Transverse colon (tissue), 4 donors: Measurements from ENCODE around the gene EPHB2.

Source experiments
- CTCF ChIP-seq, 5 experiments: fragments of 200-600 bp in 3 of 5; fragments of 450-650 bp in 2 of 5; sonication (generic) in 3 of 5; IDR thresholded peaks; 1 replicate in 2 of 5; 2 replicates in 3 of 5; pipeline ENCODE4 v1.5.1; 2016 to 2017; ENCODE audit warnings: antibody characterized with exemption in 5 of 5, inconsistent platforms in 3 of 5, mild to moderate bottlenecking in 2 of 5, moderate library complexity in 1 of 5
- EP300 ChIP-seq: sonication (generic); formaldehyde crosslinking; IDR thresholded peaks from one replicate; pipeline ENCODE4 v1.6.1; 2017; ENCODE audit warnings: antibody characterized with exemption, low read depth
- POLR2A ChIP-seq: fragments of 450-650 bp; IDR thresholded peaks from one replicate; pipeline ENCODE4 v1.6.1; 2016; ENCODE audit warnings: antibody characterized with exemption, mild to moderate bottlenecking, moderate library complexity
- POLR2AphosphoS5 ChIP-seq, 3 donors: sonication (generic); formaldehyde crosslinking; IDR thresholded peaks; one replicate each; pipeline ENCODE4 v1.6.1; 2016; ENCODE audit warnings: antibody characterized with exemption in 3 of 3

DNA sequence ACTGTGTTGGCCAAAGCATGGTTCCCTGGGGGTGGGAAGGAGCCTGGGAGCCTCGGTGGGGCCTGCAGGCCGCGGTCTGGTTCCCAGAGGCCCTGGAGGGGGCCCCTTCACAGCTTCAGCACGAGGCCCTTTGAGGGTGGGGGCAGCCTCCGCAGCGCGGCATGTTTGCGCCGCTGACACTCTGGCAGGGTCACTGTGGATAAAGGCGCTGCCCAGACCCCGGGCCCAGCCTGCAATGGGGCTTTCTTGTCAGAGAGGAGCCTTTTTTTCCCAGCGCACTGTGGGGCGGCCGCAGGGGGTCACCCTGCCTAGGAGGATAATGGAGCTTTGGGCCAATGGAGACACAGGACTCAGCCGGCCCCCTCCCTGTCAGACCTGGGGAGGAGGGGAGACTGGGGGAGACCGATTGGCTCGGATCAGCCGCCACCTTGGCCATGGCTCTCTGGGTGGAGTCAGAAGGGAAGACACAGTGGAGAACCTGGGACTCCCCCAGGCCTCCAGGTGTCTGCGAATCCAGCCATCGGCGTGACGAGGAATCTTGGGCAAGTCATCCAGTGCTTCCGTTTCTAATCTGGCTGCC is 26.0 kb downstream of the EPHB2 start:
- TF ChIP-seq EP300 (no peak), POLR2A (no peak), CTCF (IDR thresholded peaks at IDR 0.05) (no peak), POLR2AphosphoS5 (IDR thresholded peaks at IDR 0.05) (no peak)
